SK-N-DZ (cell line): ENCODE data around the gene CFAP43.
A peak's percentile ranks its signal among the peaks of the same experiment; 100 is the strongest.
"Not testable (repeated sequence)": the region's sequence is repeated elsewhere in the genome, so short reads cannot be mapped to it uniquely, and the experiment has no call there.

Experiments used
- DNase-seq: peaks from one replicate; pipeline ENCODE4 v3.0.0-alpha.2; 2015; ENCODE audit warnings: low spot score

The CFAP43 gene

GRCh38 chr10:104223304-104223703 is 8.9 kb downstream of the CFAP43 start:
- no peak for DNase-seq

- no peak for DNase-seq
Measured at GRCh38 chr10:104220522-104220921, 11.6 kb downstream of the CFAP43 start.

DNA sequence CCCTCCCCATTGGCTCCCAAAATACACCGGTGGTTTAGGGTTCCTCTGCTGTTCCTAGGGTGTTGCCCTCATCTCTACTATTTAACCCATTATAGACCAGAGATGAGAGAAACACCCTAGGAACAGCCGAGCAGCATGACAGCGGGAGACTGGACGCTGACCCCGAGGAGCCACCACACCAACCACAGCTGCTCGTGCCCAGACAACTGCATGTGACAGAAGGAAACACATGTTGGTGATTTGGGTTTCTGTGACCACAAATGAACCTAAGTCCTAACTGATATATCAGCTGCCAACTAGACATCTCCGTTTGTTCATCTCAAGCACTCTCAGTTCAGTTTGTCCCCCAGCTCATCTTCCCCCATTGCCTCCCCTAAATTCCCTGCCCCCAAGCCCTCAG is 13.4 kb downstream of the CFAP43 start:
- no peak for DNase-seq

DNA sequence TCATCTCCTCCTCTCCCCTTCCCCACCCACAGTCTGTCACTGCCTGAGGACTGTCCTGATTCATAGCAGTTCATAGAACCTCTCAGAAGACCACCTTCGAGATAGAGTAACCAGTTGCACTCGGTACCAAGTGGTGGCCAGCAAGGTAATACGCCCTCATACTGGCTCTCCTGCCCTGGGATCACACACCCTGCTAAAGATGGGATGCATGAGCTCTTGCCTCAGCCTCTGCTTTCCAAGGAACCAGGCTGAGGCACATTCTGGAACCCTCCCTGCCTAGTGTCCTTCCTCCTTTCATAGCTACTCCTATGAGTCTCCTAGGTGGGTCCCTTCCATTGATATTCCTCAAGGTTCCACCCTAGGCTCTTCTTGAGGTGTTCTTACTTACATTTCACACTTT is 15.5 kb downstream of the CFAP43 start:
- no peak for DNase-seq

- DNase-seq, result peak; percentile 40
Measured at GRCh38 chr10:104209575-104210198, 22.5 kb downstream of the CFAP43 start.

- DNase-seq, result no peak
Measured at GRCh38 chr10:104208730-104209129, 23.4 kb downstream of the CFAP43 start.

GRCh38 chr10:104202231-104202630 is 29.9 kb downstream of the CFAP43 start:
- DNase-seq, result no peak

- no peak for DNase-seq
Measured at GRCh38 chr10:104201636-104202035, 30.5 kb downstream of the CFAP43 start.

DNA sequence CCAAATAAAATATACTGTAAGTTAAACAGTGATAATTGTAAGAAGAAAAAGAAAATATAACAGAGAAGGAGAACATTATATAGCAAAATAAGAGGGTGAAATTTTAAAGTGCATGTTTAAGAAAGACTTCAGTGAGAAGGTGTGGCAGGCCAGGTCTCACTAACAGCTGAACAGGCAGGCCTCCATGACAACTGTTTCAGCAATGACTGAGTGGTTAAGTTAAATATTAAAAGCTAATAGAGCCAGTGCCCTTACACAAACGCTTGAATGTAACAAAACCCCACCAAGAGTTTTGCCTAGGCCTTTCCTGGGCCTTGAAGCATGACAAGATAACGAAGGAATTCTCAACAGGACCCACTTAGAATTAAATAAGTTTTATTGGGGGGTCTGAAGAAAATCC is 32.6 kb downstream of the CFAP43 start:
- no peak for DNase-seq

GRCh38 chr10:104197364-104197763 is 34.8 kb downstream of the CFAP43 start:
- no peak for DNase-seq

- DNase-seq, result no peak
Measured at GRCh38 chr10:104195706-104196105, 36.5 kb downstream of the CFAP43 start.

- no peak for DNase-seq
Measured at GRCh38 chr10:104193787-104194186, 38.4 kb downstream of the CFAP43 start.

GRCh38 chr10:104190695-104191094 is 41.5 kb downstream of the CFAP43 start:
- no peak for DNase-seq

DNA sequence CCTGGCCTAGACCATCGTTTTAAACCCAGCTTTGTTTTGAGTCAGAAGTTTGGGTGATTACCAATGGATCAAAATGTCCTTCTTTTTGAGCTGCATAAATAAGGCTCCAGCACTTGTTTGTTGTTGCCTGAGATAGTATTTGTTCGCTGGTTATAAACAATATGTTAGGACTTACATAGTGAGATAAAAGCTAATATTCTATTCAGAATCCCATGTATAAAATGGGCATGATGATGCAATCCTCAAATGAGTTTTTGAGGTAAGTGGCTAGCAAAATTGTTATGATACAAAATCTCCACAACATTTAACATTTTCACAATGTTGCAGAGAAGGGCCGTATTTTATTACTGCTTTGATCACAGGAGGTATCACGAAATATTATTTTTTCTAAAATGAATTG is 48.5 kb downstream of the CFAP43 start:
- DNase-seq, result no peak

GRCh38 chr10:104174136-104174535 is 58.0 kb downstream of the CFAP43 start:
- DNase-seq, result not testable (repeated sequence)

- no peak for DNase-seq
Measured at GRCh38 chr10:104170610-104171254, 61.4 kb downstream of the CFAP43 start.

GRCh38 chr10:104155591-104155990 is 76.6 kb downstream of the CFAP43 start:
- DNase-seq, result no peak

- DNase-seq, result no peak
Measured at GRCh38 chr10:104151737-104152136, 80.4 kb downstream of the CFAP43 start.

- no peak for DNase-seq
Measured at GRCh38 chr10:104150139-104150538, 82.0 kb downstream of the CFAP43 start.

DNA sequence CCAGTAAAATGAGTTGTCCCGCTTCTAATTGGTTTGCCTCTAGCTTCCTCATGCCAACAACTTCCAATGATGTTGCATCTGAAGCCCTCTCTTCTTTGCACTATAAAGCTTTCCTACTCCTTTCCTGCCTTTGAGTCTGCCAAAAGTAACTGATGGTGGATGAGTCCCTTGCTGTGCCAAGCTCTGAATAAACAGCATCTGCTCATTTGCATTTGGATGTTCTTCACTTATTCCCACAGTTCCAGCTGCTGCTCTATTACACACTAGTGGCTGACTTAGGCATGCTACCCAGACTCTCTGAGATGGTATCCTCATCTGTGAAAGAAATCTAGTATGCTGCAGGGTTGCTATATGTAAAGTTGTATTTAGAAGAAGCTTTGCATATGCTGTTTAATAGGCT is 85.3 kb downstream of the CFAP43 start:
- no peak for DNase-seq

- no peak for DNase-seq
Measured at GRCh38 chr10:104144931-104145330, 87.2 kb downstream of the CFAP43 start.

DNA sequence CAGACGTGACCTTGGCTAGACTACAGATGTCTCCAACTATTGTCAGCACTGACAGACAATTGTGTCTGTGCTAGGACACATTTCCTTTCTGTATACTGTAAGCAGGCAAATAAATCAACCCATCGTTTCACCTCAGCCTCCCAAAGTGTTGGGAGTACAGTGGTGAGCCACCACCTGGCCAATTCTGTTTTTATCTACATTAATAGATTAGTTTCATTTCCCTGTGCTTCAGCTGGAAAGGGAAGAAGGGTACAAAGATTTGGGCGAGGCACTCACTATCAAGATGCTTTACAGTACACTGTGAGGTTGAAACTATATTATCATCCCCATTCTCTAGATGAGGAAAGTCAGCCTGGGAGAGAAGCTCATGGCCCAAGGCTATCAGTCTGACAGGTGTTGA is 88.3 kb downstream of the CFAP43 start:
- no peak for DNase-seq

DNA sequence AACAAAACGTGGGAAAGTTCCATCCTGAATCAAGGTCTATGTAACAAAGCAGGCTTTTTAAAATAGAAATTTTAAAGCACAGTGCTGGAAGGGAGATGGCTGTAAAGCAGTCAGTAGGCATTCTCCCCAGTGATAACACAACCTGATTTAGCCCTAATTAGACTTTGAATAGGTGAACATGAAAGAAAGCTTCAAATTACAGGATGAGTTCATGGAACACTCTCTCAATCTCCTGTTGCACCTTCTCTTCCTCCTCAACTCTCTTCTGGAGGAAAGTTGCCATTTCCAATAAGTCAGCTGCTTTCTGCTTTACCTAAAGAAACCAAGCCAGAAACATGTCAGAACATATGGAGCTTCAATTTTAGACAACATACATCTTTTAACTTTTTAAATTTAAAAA is 90.1 kb downstream of the CFAP43 start:
- DNase-seq, result no peak

DNA sequence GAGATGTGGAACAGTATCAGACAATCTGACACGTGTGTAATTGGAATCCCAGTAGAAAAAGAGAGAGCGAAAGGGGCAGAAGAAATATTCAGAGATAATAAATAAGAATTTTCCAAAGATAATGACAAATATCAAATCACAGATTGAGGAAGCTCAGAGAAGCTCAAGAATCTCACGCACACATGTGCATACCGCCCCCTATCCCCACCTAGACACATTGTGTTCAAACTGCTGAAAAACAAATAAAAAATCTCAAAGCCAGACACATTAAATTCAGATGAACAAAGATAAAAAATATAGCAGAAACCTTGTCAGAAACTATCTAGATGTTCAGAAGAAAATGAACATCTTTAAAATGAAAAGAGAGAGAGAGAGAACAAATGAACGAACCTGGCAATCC is 92.9 kb downstream of the CFAP43 start:
- DNase-seq, result no peak
